SK-N-SH (cell line): ENCODE data around the gene MGLL. TPM values are rescaled to one million over a fixed set of nuclear protein-coding genes. Genes with fewer than 3 reads are reported as not detected.

Experiments used
- CTCF ChIA-PET: fragments of 300-600, 350-600 bp; formaldehyde crosslinking; extraction: SDS; loops from one replicate; lab custom pipeline; 2021; lab: Yijun Ruan, JAX
- POLR2A ChIA-PET: fragments of 350-600 bp; sonication (Branson Sonifier 250); formaldehyde crosslinking; extraction: SDS; loops from one replicate; lab custom pipeline; 2020; ENCODE audit warnings: antibody characterized with exemption, inconsistent platforms; lab: Yijun Ruan, JAX
- DNase-seq: peaks from one replicate; pipeline ENCODE4 v3.0.0; 2012
- H2AFZ ChIP-seq: fragments of 200-600 bp; sonication (generic); 2 replicates; pipeline ENCODE4 v1.8.1; 2016; ENCODE audit warnings: antibody characterized with exemption, mild to moderate bottlenecking, low read depth
- H3F3A ChIP-seq: fragments of 200-600 bp; sonication (generic); replicated peaks from 2 replicates; pipeline ENCODE3; 2016; ENCODE audit warnings: antibody characterized with exemption, mild to moderate bottlenecking; ENCODE audit not compliant: insufficient read depth
- H3K27ac ChIP-seq, 2 experiments: fragments of 200-500 bp in 1 of 2; fragments of 200-600 bp in 1 of 2; sonication (Bioruptor generic) in 1 of 2; sonication (generic), shearing (Covaris generic) in 1 of 2; 2 replicates each; pipeline versions ENCODE4 v1.5.1 to v1.6.1; 2014 to 2016; ENCODE audit warnings: low read depth in 2 of 2, inconsistent platforms in 1 of 2, low read length in 1 of 2, mild to moderate bottlenecking in 1 of 2, mixed read lengths in 1 of 2
- H3K27me3 ChIP-seq: fragments of 200-600 bp; sonication (generic), shearing (Covaris generic); 2 replicates; pipeline ENCODE4 v1.6.1; 2016; ENCODE audit warnings: mixed run types; ENCODE audit not compliant: insufficient read depth
- H3K36me3 ChIP-seq, 2 experiments: fragments of 200-500 bp in 1 of 2; fragments of 200-600 bp in 1 of 2; sonication (Bioruptor generic) in 1 of 2; sonication (generic) in 1 of 2; replicated peaks in 1 of 2; 2 replicates each; pipeline versions ENCODE3 to v1.5.1; 2014 to 2016; ENCODE audit warnings: low read length in 1 of 2, mild to moderate bottlenecking in 1 of 2; ENCODE audit not compliant: insufficient read depth in 2 of 2, control insufficient read depth in 1 of 2
- H3K4me1 ChIP-seq, 2 experiments: fragments of 200-500 bp in 1 of 2; fragments of 200-600 bp in 1 of 2; sonication (Bioruptor generic) in 1 of 2; sonication (generic), shearing (Covaris generic) in 1 of 2; 2 replicates each; pipeline versions ENCODE4 v1.5.1 to v1.6.1; 2014 to 2016; ENCODE audit warnings: low read depth in 1 of 2, low read length in 1 of 2, mixed run types in 1 of 2; ENCODE audit not compliant: insufficient read depth in 2 of 2, control insufficient read depth in 1 of 2
- H3K4me2 ChIP-seq: fragments of 200-600 bp; sonication (generic), shearing (Covaris generic); 2 replicates; pipeline ENCODE4 v1.6.1; 2017; ENCODE audit warnings: mixed run types
- H3K4me3 ChIP-seq, 2 experiments: fragments of 200-500 bp in 1 of 2; fragments of 200-600 bp in 1 of 2; sonication (Bioruptor generic) in 1 of 2; sonication (generic), shearing (Covaris generic) in 1 of 2; 2 replicates each; pipeline versions ENCODE4 v1.5.1 to v1.8.1; 2014 to 2016; ENCODE audit warnings: low read depth in 2 of 2, inconsistent platforms in 1 of 2, low read length in 1 of 2, mild to moderate bottlenecking in 1 of 2, mixed read lengths in 1 of 2, moderate library complexity in 1 of 2
- H3K79me2 ChIP-seq: fragments of 200-600 bp; sonication (generic); 2 replicates; pipeline ENCODE4 v1.8.1; 2017; ENCODE audit warnings: mild to moderate bottlenecking; ENCODE audit not compliant: insufficient read depth
- H3K9ac ChIP-seq: fragments of 200-600 bp; sonication (generic); 2 replicates; pipeline ENCODE4 v1.6.1; 2017; ENCODE audit warnings: mixed run types
- H3K9me2 ChIP-seq: fragments of 200-600 bp; sonication (generic); 2 replicates; pipeline ENCODE4 v1.6.1; 2017; ENCODE audit warnings: mixed run types
- H3K9me3 ChIP-seq: fragments of 200-600 bp; sonication (generic); 2 replicates; pipeline ENCODE4 v1.6.1; 2017; ENCODE audit warnings: mixed run types, mild to moderate bottlenecking, moderate library complexity
- H4K20me1 ChIP-seq: fragments of 200-600 bp; sonication (generic); 2 replicates; pipeline ENCODE4 v1.6.1; 2017; ENCODE audit warnings: mild to moderate bottlenecking, mixed run types; ENCODE audit not compliant: insufficient read depth
- CHD2 ChIP-seq: fragments of 150-350 bp; IDR thresholded peaks from 2 replicates; pipeline ENCODE4 v1.6.1; 2018; ENCODE audit warnings: low read length; ENCODE audit not compliant: partially characterized antibody
- ELF1 ChIP-seq: IDR thresholded peaks from 2 replicates; pipeline ENCODE4 v1.4.0; 2012
- EP300 ChIP-seq, 2 experiments: IDR thresholded peaks; 2 replicates each; pipeline versions ENCODE4 v1.4.0 to v1.6.1; 2012; ENCODE audit warnings: borderline replicate concordance in 1 of 2, low read depth in 1 of 2, low read length in 1 of 2
- FOSL2 ChIP-seq: IDR thresholded peaks from 2 replicates; pipeline ENCODE4 v1.4.0; 2012; ENCODE audit warnings: low read depth, mild to moderate bottlenecking, moderate library complexity, borderline replicate concordance
- FOXJ3 ChIP-seq: sonication (generic); formaldehyde crosslinking; IDR thresholded peaks from 2 replicates; pipeline ENCODE4 v1.5.1; 2020; ENCODE audit warnings: mild to moderate bottlenecking, missing genetic modification reagents
- GABPA ChIP-seq: IDR thresholded peaks from 2 replicates; pipeline ENCODE4 v1.4.0; 2012; ENCODE audit warnings: low read depth, mild to moderate bottlenecking
- GATA2 ChIP-seq: sonication (generic); formaldehyde crosslinking; IDR thresholded peaks from 2 replicates; pipeline ENCODE4 v1.5.0; 2020; ENCODE audit warnings: mild to moderate bottlenecking, missing genetic modification reagents
- MXI1 ChIP-seq: IDR thresholded peaks from 2 replicates; pipeline ENCODE4 v1.6.1; 2012; ENCODE audit warnings: mild to moderate bottlenecking, low read depth, low read length, improper control_type of control experiment
- NFIC ChIP-seq: IDR thresholded peaks from 2 replicates; pipeline ENCODE4 v1.4.0; 2012; ENCODE audit warnings: borderline replicate concordance
- NRF1 ChIP-seq: IDR thresholded peaks from 2 replicates; pipeline ENCODE4 v1.6.1; 2012; ENCODE audit warnings: low read depth, mild to moderate bottlenecking, low read length
- RAD21 ChIP-seq: IDR thresholded peaks from 2 replicates; pipeline ENCODE4 v1.6.1; 2012; ENCODE audit warnings: mild to moderate bottlenecking, low read length
- RCOR1 ChIP-seq: fragments of 150-350 bp; IDR thresholded peaks from 2 replicates; pipeline ENCODE4 v1.6.1; 2017; ENCODE audit warnings: antibody characterized with exemption, low read length
- RFX5 ChIP-seq: IDR thresholded peaks from 2 replicates; pipeline ENCODE4 v1.6.1; 2012; ENCODE audit warnings: mild to moderate bottlenecking, improper control_type of control experiment, low read length
- TAF1 ChIP-seq: IDR thresholded peaks from 2 replicates; pipeline ENCODE4 v1.6.1; 2012; ENCODE audit warnings: low read depth, mild to moderate bottlenecking, low read length, moderate library complexity, borderline replicate concordance
- TEAD4 ChIP-seq: IDR thresholded peaks from 2 replicates; pipeline ENCODE4 v1.4.0; 2012; ENCODE audit warnings: mild to moderate bottlenecking, borderline replicate concordance; ENCODE audit not compliant: insufficient read depth
- USF2 ChIP-seq: fragments of 150-350 bp; IDR thresholded peaks from 2 replicates; pipeline ENCODE4 v1.6.1; 2017; ENCODE audit warnings: antibody characterized with exemption, low read length, low read depth, borderline replicate concordance
- polyA plus RNA-seq, 3 experiments: library from polyadenylated mRNA; depleted of rRNA; stranded (reverse); fragments of >200 nt; gene quantifications; 2 replicates each; pipeline ENCODE4 v1.2.3, GENCODE V29; 2012
- TF ChIP-seq, protein P1 (sequence below): IDR thresholded peaks from 2 replicates; pipeline ENCODE4 v1.6.1; 2012; ENCODE audit warnings: mild to moderate bottlenecking, low read depth, low read length, moderate library complexity

Gene MGLL
- polyA plus RNA-seq, 1 of the 3 experiments (the other 2 are of a cell fraction) = 2.2 TPM

DNA sequence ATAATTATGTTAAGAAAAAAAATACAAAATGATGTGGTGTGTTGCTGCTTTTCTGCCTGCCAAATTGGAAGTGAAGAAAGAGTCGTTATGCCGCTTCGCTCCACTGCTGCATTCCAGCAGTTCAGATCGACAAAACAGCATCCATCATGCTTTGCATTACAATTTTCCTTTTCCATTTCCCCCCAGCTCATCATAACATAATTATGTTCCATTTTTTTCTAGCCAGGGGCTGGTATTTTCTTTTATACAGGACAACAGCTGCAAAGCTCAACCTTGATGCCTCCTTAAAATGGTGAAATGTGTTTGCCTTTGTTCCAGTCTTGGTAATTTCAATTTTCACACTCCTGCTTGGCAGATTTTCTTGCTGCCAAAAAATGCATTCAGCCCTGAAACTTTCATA, 47.8 kb upstream of the MGLL start (continued):
- TF ChIP-seq, protein P1, sequence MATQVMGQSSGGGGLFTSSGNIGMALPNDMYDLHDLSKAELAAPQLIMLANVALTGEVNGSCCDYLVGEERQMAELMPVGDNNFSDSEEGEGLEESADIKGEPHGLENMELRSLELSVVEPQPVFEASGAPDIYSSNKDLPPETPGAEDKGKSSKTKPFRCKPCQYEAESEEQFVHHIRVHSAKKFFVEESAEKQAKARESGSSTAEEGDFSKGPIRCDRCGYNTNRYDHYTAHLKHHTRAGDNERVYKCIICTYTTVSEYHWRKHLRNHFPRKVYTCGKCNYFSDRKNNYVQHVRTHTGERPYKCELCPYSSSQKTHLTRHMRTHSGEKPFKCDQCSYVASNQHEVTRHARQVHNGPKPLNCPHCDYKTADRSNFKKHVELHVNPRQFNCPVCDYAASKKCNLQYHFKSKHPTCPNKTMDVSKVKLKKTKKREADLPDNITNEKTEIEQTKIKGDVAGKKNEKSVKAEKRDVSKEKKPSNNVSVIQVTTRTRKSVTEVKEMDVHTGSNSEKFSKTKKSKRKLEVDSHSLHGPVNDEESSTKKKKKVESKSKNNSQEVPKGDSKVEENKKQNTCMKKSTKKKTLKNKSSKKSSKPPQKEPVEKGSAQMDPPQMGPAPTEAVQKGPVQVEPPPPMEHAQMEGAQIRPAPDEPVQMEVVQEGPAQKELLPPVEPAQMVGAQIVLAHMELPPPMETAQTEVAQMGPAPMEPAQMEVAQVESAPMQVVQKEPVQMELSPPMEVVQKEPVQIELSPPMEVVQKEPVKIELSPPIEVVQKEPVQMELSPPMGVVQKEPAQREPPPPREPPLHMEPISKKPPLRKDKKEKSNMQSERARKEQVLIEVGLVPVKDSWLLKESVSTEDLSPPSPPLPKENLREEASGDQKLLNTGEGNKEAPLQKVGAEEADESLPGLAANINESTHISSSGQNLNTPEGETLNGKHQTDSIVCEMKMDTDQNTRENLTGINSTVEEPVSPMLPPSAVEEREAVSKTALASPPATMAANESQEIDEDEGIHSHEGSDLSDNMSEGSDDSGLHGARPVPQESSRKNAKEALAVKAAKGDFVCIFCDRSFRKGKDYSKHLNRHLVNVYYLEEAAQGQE = no peak
- no peak for TF ChIP-seq CHD2

DNA sequence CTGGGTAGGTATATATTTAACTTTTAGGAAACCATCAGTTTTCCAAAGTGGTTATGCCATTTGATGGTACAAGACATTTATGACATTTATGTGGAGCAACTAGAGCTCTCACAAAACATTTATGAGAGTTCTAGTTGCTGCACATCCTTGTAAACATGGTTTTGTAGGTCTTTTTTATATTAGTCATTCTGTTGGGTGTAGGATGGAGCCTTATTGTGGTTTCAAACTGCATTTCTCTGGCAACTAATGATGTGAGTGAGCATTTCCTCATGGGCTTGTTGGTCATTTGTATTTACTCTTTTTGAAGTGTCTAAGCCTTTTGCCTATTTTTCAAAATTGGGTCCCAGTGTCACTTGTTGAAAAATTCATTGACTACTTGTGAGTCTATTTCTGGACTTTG, 45.7 kb upstream of the MGLL start:
- H3K4me2 ChIP-seq = no peak overlapping the region
- H3K27me3 ChIP-seq = peaks cover 15% of the 10 kb centered on the region
- no peak for DNase-seq
- no peak for TF ChIP-seq CHD2
- TF ChIP-seq, protein P1 = no peak
- TF ChIP-seq FOXJ3 (CRISPR knock-in tag) = no peak
- TF ChIP-seq FOSL2 = no peak
- TF ChIP-seq RFX5 = no peak
- no peak for TF ChIP-seq NRF1
- TF ChIP-seq MXI1 = no peak
- no peak for TF ChIP-seq RAD21
- no peak for TF ChIP-seq GATA2 (CRISPR knock-in tag)
- TF ChIP-seq TEAD4 = no peak
- TF ChIP-seq ELF1 = no peak
- TF ChIP-seq USF2 = no peak
- TF ChIP-seq RCOR1 = no peak
- no peak for TF ChIP-seq GABPA
- TF ChIP-seq TAF1 = no peak
- no peak for TF ChIP-seq EP300 (IDR thresholded peaks at IDR 0.05; ENCODE audit: borderline replicate concordance in 1 of 2, low read depth in 1 of 2, low read length in 1 of 2)
- TF ChIP-seq NFIC = no peak
- H3K9me2 ChIP-seq = no peaks in the 10 kb centered on the region
- no peak overlapping the region for H3K9ac ChIP-seq
- no peaks in the 10 kb centered on the region for H4K20me1 ChIP-seq
- ChIA-PET CTCF (no interaction called here), POLR2A (no interaction called here)
- no peak overlapping the region for H3K27ac ChIP-seq
- no peaks in the 10 kb centered on the region for H3K36me3 ChIP-seq
- no peak overlapping the region for H3K4me3 ChIP-seq
- H3K4me1 ChIP-seq = no peaks in the 10 kb centered on the region; a peak in 1 of 4 replicates
- no peaks in the 10 kb centered on the region for H3K79me2 ChIP-seq
- H2AFZ ChIP-seq = no peak overlapping the region
- no peaks in the 10 kb centered on the region for H3F3A ChIP-seq
- H3K9me3 ChIP-seq = no peaks in the 10 kb centered on the region
